Chondrocyte (in vitro differentiated cells): ENCODE results near the gene TNFAIP1. TPM values are rescaled to one million over a fixed set of nuclear protein-coding genes. Genes with fewer than 3 reads are reported as not detected.

Experiments
- DNase-seq: peaks from one replicate; pipeline ENCODE4 v3.0.0; 2021; ENCODE audit warnings: mixed read lengths, low spot score
- H3K27ac Mint-ChIP-seq: one replicate; pipeline ENCODE4 v1.8.0; 2021; ENCODE audit warnings: mild to moderate bottlenecking, moderate library complexity, mixed read lengths; ENCODE audit not compliant: unreplicated experiment
- H3K27me3 Mint-ChIP-seq: 2 replicates; pipeline ENCODE4 v1.8.0; 2021; ENCODE audit warnings: low read depth, mixed read lengths
- H3K36me3 Mint-ChIP-seq: 2 replicates; pipeline ENCODE4 v1.8.0; 2021; ENCODE audit warnings: low read depth, mixed read lengths
- H3K4me1 Mint-ChIP-seq: 2 replicates; pipeline ENCODE4 v1.8.0; 2021; ENCODE audit warnings: low read depth, mild to moderate bottlenecking, mixed read lengths
- H3K4me3 Mint-ChIP-seq: one replicate; pipeline ENCODE4 v1.8.0; 2021; ENCODE audit warnings: mild to moderate bottlenecking, moderate library complexity, mixed read lengths; ENCODE audit not compliant: unreplicated experiment
- H3K9me3 Mint-ChIP-seq: 2 replicates; pipeline ENCODE4 v1.8.0; 2021; ENCODE audit warnings: low read depth, mixed read lengths
- total RNA-seq: library from RNA; stranded (reverse); gene quantifications from 3 replicates; pipeline ENCODE4 v1.2.1, GENCODE V29; 2021
- TF ChIP-seq, protein P1 (sequence below): fragments of 200-600 bp; sonication (generic); IDR thresholded peaks from 2 replicates; pipeline ENCODE4 v1.5.0; 2021; ENCODE audit warnings: antibody characterized with exemption, mild to moderate bottlenecking, moderate library complexity

The TNFAIP1 gene
- total RNA-seq, 1 donor from 2014 or later, result 79.5 TPM

DNA sequence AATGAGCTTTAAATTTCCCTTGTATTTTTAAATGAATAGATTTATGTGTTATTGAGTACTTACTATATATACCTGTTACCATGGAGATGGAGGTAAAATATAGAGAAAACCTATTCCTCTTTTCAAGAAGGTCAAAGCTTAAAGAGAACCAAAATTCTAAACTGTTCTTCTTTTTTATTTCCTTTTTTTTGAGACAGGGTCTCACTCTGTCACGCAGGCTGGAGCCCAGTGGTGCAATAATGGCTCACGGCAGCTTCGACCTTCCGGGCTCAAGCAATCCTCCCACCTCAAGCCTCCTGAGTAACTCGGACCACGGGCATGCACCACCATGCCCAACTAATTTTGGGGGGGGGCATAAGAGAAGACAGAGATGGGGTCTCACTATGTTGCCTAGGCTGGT, 41.6 kb upstream of the TNFAIP1 start:
- DNase-seq, result no peak
- TF ChIP-seq, protein P1, sequence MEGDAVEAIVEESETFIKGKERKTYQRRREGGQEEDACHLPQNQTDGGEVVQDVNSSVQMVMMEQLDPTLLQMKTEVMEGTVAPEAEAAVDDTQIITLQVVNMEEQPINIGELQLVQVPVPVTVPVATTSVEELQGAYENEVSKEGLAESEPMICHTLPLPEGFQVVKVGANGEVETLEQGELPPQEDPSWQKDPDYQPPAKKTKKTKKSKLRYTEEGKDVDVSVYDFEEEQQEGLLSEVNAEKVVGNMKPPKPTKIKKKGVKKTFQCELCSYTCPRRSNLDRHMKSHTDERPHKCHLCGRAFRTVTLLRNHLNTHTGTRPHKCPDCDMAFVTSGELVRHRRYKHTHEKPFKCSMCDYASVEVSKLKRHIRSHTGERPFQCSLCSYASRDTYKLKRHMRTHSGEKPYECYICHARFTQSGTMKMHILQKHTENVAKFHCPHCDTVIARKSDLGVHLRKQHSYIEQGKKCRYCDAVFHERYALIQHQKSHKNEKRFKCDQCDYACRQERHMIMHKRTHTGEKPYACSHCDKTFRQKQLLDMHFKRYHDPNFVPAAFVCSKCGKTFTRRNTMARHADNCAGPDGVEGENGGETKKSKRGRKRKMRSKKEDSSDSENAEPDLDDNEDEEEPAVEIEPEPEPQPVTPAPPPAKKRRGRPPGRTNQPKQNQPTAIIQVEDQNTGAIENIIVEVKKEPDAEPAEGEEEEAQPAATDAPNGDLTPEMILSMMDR, result no peak

GRCh38 chr17:28295677-28296578, 39.6 kb upstream of the TNFAIP1 start:
- H3K27ac Mint-ChIP-seq, result no peak overlapping the region
- DNase-seq, result no peak
- no peak overlapping the region for H3K4me3 Mint-ChIP-seq
- no peaks in the 10 kb centered on the region for H3K27me3 Mint-ChIP-seq
- peaks cover 7% of the 10 kb centered on the region for H3K4me1 Mint-ChIP-seq
- H3K9me3 Mint-ChIP-seq, result no peaks in the 10 kb centered on the region
- H3K36me3 Mint-ChIP-seq, result no peaks in the 10 kb centered on the region
- TF ChIP-seq, protein P1, result no peak

More for the DNA sequence above, 41.6 kb upstream of the TNFAIP1 start:
- Mint-ChIP-seq H3K4me1 (peaks cover 5% of the 10 kb centered on the region), H3K27me3 (no peaks in the 10 kb centered on the region), H3K36me3 (no peaks in the 10 kb centered on the region), H3K4me3 (no peak overlapping the region), H3K27ac (no peak overlapping the region), H3K9me3 (no peaks in the 10 kb centered on the region)

DNA sequence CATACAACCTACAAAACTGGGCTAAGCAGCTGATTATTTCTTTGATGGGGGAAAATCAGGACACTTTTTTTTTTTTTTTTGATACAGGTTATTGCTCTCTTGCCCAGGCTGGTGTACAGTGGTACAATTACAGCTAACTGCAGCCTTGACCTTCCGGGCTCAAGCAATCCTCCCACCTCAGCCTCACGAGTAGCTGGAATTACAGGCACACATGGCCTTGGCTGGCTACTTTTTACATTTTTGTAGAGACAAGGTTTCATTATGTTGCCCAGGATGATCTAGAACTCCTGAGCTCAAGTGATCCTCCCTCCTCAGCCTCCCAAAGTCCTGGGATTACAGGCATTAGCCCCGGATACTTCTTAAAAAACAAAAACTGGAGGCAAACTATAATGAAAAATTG, 37.1 kb upstream of the TNFAIP1 start:
- DNase-seq, result no peak
- H3K9me3 Mint-ChIP-seq, result no peaks in the 10 kb centered on the region
- no peaks in the 10 kb centered on the region for H3K36me3 Mint-ChIP-seq
- peaks cover 4% of the 10 kb centered on the region for H3K4me1 Mint-ChIP-seq
- TF ChIP-seq, protein P1, result no peak
- H3K4me3 Mint-ChIP-seq, result no peak overlapping the region
- no peak overlapping the region for H3K27ac Mint-ChIP-seq
- no peaks in the 10 kb centered on the region for H3K27me3 Mint-ChIP-seq

- TF ChIP-seq, protein P1, result no peak
- Mint-ChIP-seq H3K9me3 (no peaks in the 10 kb centered on the region), H3K36me3 (no peaks in the 10 kb centered on the region), H3K4me1 (no peaks in the 10 kb centered on the region), H3K27ac (no peak overlapping the region), H3K4me3 (no peak overlapping the region), H3K27me3 (no peaks in the 10 kb centered on the region)
- DNase-seq, result no peak
These were observed 28.6 kb upstream of the TNFAIP1 start for GRCh38 chr17:28306954-28307401.

- no peak for DNase-seq
- peaks cover 2% of the 10 kb centered on the region for H3K27me3 Mint-ChIP-seq
- TF ChIP-seq, protein P1, result no peak
- no peaks in the 10 kb centered on the region for H3K36me3 Mint-ChIP-seq
- H3K9me3 Mint-ChIP-seq, result no peaks in the 10 kb centered on the region
- H3K27ac Mint-ChIP-seq, result no peak overlapping the region
- no peak overlapping the region for H3K4me3 Mint-ChIP-seq
- H3K4me1 Mint-ChIP-seq, result peaks cover 9% of the 10 kb centered on the region
These were observed 21.7 kb upstream of the TNFAIP1 start for GRCh38 chr17:28313841-28314240.
